HepG2 (cell line): ENCODE results near the gene HNRNPF. TPM values are rescaled to one million over a fixed set of nuclear protein-coding genes. Genes with fewer than 3 reads are reported as not detected.

Experiments used
- ASH2L ChIP-seq: fragments of 300-600, 200-600 bp; sonication (generic); IDR thresholded peaks from 2 replicates; pipeline ENCODE4 v1.7.0; 2017; ENCODE audit warnings: low read depth, mild to moderate bottlenecking, moderate library complexity, mixed read lengths, low read length; ENCODE audit not compliant: insufficient read length
- ATF7-NPFF ChIP-seq: sonication (generic); formaldehyde crosslinking; IDR thresholded peaks from 2 replicates; pipeline ENCODE4 v1.8.1; 2023; ENCODE audit warnings: mild to moderate bottlenecking, low read depth, missing genetic modification reagents, moderate library complexity
- BCL3 ChIP-seq: sonication (generic); formaldehyde crosslinking; IDR thresholded peaks from 2 replicates; pipeline ENCODE4 v1.5.1; 2020; ENCODE audit warnings: mild to moderate bottlenecking, missing genetic modification reagents, moderate library complexity
- CCDC6 ChIP-seq: sonication (generic); formaldehyde crosslinking; IDR thresholded peaks from 2 replicates; pipeline ENCODE4 v1.8.1; 2022; ENCODE audit warnings: mild to moderate bottlenecking, missing genetic modification reagents, moderate library complexity
- HIVEP1 ChIP-seq: sonication (generic); formaldehyde crosslinking; IDR thresholded peaks from 2 replicates; pipeline ENCODE4 v1.4.0; 2020; ENCODE audit warnings: mild to moderate bottlenecking, missing genetic modification reagents
- HNF1A ChIP-seq, 2 experiments: sonication (generic) in 1 of 2; formaldehyde crosslinking in 1 of 2; IDR thresholded peaks; 2 replicates each; pipeline versions ENCODE4 v1.4.0 to v1.6.1; 2016 to 2020; ENCODE audit warnings: borderline replicate concordance in 1 of 2, low read depth in 1 of 2, mild to moderate bottlenecking in 1 of 2, missing genetic modification reagents in 1 of 2
- NFKB2 ChIP-seq: sonication (generic); formaldehyde crosslinking; IDR thresholded peaks from 2 replicates; pipeline ENCODE4 v1.4.0; 2020; ENCODE audit warnings: missing genetic modification reagents, borderline replicate concordance
- SMAD1 ChIP-seq: sonication (generic); formaldehyde crosslinking; IDR thresholded peaks from 2 replicates; pipeline ENCODE4 v1.4.0; 2020; ENCODE audit warnings: missing genetic modification reagents, low read depth, mild to moderate bottlenecking, borderline replicate concordance
- SNRNP70 ChIP-seq: fragments of 200-400 bp; formaldehyde crosslinking; IDR thresholded peaks from 2 replicates; pipeline ENCODE4 v1.6.1; 2017; ENCODE audit warnings: mild to moderate bottlenecking, low read depth, low read length, moderate library complexity
- TMF1 ChIP-seq: sonication (generic); formaldehyde crosslinking; IDR thresholded peaks from 2 replicates; pipeline ENCODE4 v1.8.1; 2022; ENCODE audit warnings: low read depth, missing genetic modification reagents
- ZNF3 ChIP-seq: IDR thresholded peaks from 2 replicates; pipeline ENCODE4 v1.7.0; 2017; ENCODE audit warnings: inconsistent platforms
- ZNF660 ChIP-seq: sonication (generic); formaldehyde crosslinking; IDR thresholded peaks from 2 replicates; pipeline ENCODE4 v1.5.1; 2020; ENCODE audit warnings: mild to moderate bottlenecking, low read depth, missing genetic modification reagents, borderline replicate concordance
- polyA plus RNA-seq, 8 experiments: library from polyadenylated mRNA; depleted of rRNA in 3 of 8; stranded (reverse) in 7 of 8; unstranded in 1 of 8; fragments of >200 nt; fragmentation: Illumina TruSeq in 4 of 8; extraction: Trizol in 4 of 8; gene quantifications; 2 replicates each; pipeline versions ENCODE4 v1.2.1 to v1.2.3, GENCODE V29; 2011 to 2016; ENCODE audit warnings: low read depth in 4 of 8, missing spikeins in 1 of 8, mixed read lengths in 1 of 8; ENCODE audit not compliant: insufficient read depth in 1 of 8
- total RNA-seq, 5 experiments: library from RNA; depleted of rRNA; stranded (reverse); fragments of >200 nt; fragmentation: Illumina TruSeq; extraction: Trizol; gene quantifications; 2 replicates each; pipeline ENCODE4 v1.2.3, GENCODE V29; 2016; ENCODE audit warnings: low read depth in 1 of 5
- TF ChIP-seq, protein P1 (sequence below), 2 experiments: sonication (generic) in 1 of 2; formaldehyde crosslinking in 1 of 2; IDR thresholded peaks; 2 replicates each; pipeline versions ENCODE4 v1.6.1 to v1.9.0; 2014 to 2022; ENCODE audit warnings: antibody characterized with exemption in 1 of 2, borderline replicate concordance in 1 of 2, inconsistent platforms in 1 of 2, low read depth in 1 of 2, missing genetic modification reagents in 1 of 2

The HNRNPF gene
- total and polyA plus RNA-seq, 2 of the 13 experiments (the other 11 are each of a cell fraction or from before 2014, with no cell fraction given): 166 to 308 TPM

DNA sequence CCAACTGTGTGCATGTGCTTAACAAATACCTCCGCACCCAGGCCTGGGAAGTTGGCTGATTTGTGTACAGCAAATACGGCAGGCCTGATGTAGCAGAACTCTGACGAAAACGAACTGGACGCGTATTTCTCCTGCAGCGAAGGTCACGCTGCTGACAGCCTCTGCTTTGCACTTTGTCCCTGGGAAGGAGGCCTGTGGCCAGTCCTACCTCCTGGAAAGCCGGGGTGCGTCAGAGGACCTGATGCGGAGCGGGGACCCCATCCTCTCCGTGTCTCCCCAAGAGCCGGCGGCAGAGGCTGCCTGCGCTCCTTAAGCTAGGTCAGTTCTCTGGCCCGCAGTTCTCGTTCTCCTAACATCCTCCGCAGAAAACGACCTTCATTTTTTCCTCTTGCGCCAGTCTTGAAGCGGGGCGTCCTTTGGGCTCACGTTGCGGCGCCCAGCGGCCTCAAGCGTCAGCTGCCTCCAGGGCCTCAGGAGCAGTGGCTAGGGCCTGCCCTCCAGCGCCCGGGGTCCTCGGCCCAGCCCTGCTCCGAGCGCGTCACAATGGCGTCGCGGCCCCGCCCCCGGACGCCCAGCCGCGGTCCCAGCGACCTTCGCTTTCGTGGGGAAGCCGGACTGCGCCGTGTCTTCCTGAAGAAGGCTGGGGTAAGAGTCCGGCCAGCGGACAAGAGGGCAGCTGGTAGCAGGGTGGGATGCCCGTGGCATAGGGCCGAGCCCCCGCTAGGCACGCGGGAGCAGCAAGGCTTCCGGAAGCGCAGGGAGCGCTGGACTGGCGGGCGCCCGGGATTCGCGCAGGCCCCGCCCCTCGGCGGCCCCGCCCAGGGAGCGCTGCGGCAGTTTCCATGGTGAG lies 27.5 kb upstream of the HNRNPF start, which contains the start of gene ZNF487 (continued):
- TF ChIP-seq HNF1A (IDR thresholded peaks at IDR 0.05; ENCODE audit: low read depth) (no peak), HNF1A (CRISPR knock-in tag; IDR thresholded peaks at IDR 0.05; ENCODE audit: borderline replicate concordance) (peak; percentile 50; the same call in 1 of the 2 replicates), ZNF3 (no peak), CCDC6 (CRISPR knock-in tag) (peak; percentile 87; the same call in 1 of the 2 replicates), TMF1 (CRISPR knock-in tag) (peak; percentile 88), SNRNP70 (no peak), NFKB2 (CRISPR knock-in tag) (peak; percentile 87; the same call in 1 of the 2 replicates), BCL3 (peak; percentile 91), ZNF660 (CRISPR knock-in tag) (no peak), ASH2L (peak; percentile 62), HIVEP1 (peak; percentile 96), SMAD1 (CRISPR knock-in tag) (peak; percentile 33; the same call in 1 of the 2 replicates), ATF7-NPFF (peak; percentile 70)
- TF ChIP-seq, protein P1, sequence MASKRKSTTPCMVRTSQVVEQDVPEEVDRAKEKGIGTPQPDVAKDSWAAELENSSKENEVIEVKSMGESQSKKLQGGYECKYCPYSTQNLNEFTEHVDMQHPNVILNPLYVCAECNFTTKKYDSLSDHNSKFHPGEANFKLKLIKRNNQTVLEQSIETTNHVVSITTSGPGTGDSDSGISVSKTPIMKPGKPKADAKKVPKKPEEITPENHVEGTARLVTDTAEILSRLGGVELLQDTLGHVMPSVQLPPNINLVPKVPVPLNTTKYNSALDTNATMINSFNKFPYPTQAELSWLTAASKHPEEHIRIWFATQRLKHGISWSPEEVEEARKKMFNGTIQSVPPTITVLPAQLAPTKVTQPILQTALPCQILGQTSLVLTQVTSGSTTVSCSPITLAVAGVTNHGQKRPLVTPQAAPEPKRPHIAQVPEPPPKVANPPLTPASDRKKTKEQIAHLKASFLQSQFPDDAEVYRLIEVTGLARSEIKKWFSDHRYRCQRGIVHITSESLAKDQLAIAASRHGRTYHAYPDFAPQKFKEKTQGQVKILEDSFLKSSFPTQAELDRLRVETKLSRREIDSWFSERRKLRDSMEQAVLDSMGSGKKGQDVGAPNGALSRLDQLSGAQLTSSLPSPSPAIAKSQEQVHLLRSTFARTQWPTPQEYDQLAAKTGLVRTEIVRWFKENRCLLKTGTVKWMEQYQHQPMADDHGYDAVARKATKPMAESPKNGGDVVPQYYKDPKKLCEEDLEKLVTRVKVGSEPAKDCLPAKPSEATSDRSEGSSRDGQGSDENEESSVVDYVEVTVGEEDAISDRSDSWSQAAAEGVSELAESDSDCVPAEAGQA (IDR thresholded peaks at IDR 0.05; ENCODE audit: low read depth): peak; percentile 80
- TF ChIP-seq, protein P1 (CRISPR knock-in tag; IDR thresholded peaks at IDR 0.05; ENCODE audit: borderline replicate concordance): no peak
